Activated T-cell treated with anti-CD3 and anti-CD28 coated beads for 48 hours (primary cell): ENCODE results near the gene TPCN1.

Source experiments
- DNase-seq: peaks from one replicate; pipeline ENCODE4 v3.0.0-alpha.2; 2020; ENCODE audit warnings: low read depth

TPCN1 gene

DNA sequence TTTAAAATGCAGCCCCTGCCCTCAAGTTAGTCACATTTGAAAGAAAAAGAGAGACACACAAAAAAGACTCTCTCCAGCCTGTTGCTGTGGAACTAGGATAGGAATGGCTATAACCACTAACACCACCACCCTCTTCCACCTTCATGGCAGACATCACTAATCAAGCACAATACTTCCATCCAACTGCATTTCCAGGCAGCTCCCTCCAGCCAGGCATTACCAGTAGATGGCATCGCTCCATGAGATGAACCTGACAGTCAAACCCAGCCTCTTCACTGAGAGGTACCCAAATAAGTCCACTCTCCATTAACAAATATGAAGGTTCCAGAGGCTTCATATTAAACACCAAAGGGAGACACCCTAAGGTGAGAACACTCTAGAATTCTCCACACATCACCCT is 89.2 kb downstream of the TPCN1 start:
- no peak for DNase-seq

DNA sequence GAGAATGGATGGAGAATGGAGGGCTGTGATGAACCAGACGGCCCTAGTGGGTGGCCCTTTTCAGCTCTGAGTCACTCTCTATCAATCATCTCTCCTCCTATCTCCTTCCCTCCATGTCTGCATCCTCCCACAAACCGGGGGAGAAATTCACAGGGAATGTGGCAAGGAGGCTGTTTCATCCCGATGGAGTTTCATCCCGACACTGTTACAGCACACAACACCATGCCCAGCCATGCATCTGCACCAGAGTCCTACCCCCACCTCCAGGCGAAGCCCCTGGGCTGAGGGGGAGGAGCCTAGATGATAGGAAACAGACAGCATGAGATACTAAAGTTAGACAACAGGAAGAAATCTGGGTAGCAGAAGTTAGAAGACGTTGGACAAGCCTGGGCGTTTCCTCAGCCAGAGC is 92.9 kb downstream of the TPCN1 start:
- DNase-seq, result no peak

DNA sequence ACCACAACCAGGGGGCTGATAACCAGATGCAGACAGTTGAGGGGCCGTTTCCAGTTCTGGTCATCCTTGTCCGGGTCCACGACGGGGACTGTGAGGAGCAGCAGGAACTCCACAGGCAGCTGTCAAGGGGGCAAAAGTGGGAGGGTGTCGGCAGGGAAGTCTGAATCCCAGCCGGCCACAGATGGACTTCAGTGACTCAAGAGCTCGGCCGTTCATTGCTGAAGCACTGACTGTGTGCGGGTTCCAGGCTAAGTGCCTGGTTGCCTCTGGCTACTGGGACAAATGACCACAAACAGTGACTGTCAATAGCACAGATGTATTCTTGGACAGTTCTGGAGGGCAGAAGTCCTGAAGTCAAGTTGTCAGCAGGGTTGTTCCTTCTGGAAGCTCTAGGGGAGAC is 94.1 kb downstream of the TPCN1 start:
- no peak for DNase-seq

DNA sequence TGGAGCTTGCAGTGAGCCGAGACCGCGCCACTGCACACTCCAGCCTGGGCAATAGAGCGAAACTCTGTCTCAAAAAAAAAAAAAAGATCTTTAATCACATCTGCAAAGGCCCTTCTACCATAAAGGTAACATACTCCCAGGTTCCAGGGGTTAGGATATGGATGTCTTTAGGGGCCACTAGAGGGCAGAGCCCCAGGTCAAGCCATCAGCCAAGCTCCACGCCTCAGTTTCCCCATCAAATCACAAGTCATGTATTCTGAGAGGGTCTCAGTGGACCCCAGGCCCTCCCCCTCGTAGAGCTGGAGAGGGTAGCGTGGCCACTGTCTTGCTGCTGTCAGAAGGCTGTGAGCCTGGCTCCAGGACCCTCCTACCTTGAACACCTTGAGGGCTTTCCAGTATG is 94.9 kb downstream of the TPCN1 start:
- DNase-seq, result no peak

DNA sequence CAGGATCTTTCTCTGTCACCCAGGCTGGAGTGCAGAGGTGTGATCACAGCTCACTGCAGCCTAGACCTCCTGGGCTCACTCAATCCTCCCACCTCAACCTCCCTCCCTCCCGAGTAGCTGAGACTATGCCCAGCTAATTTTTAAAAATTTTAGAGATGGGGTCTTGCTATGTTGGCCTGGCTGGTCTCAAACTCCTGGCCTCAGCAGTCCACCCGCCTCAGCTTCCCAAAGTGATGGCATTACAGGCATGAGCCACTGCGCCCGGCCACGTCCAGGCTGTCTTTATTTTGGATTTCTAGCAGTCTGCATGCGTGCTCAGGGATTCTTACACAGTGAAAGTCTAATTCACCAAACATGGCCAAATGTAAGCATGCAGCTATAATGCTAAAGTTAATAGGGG is 95.9 kb downstream of the TPCN1 start:
- no peak for DNase-seq

DNA sequence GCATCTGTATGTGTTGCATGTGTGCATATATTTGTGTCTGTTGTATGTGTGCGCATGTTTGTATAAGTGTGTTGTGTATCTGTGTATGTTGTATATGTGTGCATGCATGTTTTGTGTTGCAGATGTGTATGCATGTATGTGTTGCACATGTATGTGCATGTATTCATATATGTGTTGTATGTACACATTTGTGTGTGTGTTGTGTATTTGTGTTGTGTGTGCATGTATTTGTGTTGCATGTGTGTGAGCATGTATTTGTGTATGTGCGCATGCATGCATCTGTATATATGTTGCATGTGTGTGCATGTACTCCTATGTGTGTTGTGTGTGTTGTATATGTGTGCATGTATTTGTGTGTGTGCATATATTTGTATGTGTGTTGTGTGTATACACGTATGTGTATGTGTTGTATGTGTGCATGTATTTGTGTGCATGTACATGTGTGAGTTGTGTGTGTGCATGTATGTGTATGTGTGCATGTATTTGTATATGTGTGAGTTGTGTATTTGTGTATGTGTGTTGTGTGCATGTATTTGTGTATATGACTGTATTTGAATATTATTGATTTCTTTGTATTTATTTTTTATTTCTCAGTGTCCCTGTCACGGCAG is 96.9 kb downstream of the TPCN1 start:
- no peak for DNase-seq

DNA sequence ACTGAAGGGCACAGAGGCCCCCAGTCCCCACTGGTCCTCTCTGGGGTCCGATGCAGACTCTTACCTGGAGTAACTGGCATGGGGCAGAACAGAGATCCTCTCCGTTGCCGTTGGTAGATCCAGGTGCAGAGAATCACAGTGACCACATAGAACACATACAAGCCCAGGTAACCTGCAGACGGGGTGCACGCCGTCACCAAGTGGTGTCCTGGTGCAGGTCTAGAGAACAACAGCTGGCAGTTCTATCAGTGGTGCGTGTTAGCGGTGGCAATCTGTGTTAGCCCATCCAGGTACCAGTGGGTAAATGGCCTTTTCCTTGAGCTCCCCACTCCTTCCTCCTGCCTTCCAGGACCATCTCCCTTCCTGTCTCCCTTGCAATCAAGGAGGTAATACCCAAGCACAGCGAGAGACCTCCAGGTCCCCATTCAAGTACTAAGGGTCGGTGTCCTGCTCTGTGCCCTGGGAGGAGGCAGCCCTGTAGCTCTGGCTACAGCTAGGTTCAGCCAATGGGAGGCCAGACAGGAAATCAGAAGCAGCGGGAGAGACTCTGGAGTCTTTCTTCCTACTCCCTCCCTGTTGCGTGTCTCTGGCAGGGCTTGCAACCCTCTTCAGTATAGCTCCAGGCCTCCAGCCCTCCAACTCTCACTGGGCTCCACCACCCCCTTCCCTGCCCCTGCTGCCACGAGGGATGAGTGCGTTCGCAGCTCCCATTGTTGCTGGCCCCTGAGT is 97.8 kb downstream of the TPCN1 start:
- no peak for DNase-seq

DNA sequence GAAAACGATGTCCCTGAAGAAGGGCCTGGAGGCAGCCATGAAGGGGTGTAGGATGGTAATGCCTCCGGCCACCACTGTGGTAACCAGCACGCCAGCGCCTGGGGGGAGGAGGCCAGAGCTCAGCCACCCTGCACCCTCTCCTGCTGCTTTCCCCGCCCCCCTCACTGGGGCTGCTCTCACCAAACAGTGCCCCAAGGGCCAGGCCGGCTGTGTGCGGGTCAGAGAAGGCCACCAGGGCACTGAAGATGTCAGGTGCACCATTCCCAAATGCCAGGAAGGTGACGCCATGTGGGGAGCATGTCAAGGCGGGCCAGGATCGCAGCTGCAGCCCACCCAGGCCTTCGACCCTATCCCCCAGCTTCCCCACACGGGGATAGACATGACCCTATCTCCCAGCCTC is 99.1 kb downstream of the TPCN1 start:
- DNase-seq, result no peak

DNA sequence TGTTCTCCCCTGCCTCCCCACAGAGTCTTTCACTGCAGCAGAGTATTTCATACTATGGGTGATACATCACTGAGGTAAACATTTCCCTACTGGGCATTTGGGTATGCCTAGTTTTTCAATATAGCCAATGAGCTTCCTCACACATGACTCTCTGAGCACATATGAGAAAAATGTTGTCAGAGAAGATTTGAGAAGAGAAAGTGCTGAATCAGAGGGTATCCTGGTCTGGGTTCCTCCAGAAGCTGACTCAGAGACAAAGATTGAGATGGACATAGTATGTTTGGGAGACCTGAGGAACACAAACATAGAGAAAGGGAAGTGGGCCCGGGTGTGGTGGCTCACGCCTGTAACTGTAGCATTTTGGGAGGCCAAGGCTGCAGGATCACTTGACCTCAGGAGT is 101.1 kb downstream of the TPCN1 start:
- DNase-seq, result no peak

DNA sequence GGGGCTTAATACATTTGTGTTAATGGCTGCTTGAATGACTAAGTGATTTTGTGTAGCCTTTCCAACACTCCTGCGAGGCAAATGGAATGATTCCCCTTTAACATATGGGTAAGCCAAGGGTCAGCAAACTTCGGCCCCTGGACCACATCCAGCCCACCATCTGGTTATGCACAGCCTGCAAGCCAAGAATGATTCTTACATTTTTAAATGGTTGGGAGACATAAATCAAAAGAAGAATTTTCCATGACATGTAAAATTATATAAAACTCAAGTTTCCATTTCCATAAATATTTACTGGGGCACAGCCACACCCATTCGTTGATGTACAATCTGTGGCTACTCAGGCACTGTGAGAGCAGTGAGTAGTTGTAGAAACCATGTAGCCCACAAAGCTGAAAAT is 104.7 kb downstream of the TPCN1 start:
- no peak for DNase-seq

DNA sequence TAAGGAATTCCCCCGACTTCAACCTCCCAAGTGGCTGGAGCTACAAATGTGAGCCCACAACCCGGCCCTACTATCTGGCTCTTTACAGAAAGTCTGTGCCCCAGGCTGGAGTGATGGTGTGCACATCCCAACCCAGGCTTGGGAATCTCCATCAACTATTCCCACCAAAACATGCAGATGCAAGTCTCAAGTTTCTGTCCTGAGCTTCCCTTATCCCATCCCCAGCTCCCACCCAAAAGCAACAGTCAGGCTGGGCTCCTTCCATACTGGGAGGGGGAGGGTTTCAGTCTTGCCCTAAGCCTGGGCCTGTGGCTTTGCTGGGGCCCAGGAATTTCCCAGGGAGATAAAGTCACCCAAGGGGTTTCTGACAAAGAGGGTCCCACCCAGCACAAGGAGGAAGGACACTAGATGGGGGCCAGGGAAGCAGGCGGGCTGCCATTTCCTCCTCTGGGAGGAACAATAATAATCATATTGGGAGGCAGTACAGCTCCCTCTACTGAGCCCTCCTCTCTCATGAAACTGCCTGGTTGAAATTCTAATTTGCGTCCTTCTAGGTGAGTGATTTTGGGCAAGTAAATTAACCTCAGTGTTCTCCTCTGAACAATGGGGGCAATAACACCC is 105.6 kb downstream of the TPCN1 start:
- no peak for DNase-seq

DNA sequence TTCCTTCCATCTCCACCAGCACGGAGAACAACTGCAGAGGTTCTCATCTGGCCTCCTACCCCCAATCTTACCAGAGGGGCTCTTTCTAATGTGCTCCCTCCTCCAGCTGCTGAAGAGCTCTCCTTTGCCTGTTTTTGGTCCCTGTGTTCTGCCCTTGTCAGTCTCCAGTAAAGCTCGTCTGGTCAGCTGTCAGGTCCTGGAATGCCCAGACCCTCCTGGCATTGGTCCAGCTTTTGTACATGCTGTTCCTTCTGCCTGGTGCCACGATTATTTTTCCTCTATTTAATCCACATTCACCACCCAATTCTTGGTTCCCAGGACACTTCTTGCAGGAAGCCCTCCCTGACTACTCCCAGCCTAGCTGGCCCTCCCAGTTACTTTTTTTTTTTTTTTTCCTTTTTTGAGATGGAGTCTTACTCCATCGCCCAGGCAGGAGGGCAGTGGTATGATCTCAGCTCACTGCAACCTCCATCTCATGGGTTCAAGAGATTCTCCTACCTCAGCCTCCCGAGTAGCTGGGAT is 107.2 kb downstream of the TPCN1 start:
- no peak for DNase-seq

DNA sequence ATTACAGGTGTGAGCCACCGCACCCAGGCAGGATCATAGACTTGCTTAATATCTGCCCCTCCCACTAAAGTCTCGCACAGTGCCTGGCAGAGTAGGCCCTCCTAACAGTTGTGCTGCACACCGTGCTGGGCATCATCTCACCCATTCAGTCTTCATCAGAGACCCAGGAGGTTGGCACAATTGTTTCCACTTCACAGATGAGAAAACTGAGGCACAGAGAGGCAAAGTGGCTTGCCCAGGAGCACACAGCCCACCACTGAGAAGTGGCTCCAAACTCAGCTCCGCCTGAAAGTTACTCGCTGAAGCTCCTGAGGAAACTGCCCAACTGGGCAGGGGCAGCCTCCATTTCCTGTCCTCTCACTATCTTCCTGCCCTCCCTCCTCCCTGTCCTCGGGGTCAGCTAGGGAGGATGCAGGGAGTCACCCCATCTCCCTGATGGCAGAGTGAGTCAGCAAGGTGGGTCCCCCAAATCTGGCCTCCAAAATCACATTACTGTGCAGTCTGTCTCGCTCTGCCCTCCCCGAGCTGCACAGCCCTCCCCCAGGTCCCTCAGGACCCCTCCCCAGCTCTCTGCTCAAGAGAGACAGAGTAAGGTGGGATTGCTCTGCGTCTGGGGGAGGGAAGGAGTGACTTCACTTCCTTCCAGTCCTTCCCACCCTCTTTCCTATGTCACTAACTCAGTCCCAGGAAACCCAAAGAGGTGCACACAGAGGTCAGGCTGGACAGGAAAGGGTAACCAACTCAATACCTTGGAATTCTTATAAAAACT is 107.9 kb downstream of the TPCN1 start:
- no peak for DNase-seq

DNA sequence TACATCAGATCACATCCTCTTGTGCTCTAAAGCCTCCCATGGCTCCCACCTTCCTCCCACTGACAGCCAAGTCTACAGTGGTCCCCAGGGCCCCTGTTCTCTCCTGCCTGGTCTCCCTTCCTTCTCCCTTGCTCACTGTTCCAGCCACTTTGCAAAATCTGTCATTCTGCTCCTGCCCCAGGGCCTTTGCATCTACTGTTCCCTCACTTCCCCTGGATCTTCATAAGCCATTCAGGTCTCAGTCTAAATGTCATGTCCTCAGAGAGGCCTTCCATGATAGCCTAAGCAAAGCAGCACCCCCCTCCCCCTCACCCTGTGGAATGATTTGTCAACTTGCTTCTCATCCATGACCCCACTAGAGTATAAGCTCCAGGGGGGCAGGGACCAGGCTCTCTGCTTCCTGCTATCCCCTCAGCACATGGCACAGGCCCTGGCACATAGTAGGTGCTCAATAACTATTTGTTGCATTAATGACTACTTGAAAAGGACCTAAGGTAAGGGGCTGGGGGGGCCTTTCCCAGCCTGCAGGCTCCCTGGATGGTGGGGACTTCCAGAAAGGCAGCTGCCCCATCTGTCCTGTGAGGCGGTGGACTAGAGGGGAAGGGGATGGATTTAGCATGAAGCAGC is 108.6 kb downstream of the TPCN1 start:
- no peak for DNase-seq

DNA sequence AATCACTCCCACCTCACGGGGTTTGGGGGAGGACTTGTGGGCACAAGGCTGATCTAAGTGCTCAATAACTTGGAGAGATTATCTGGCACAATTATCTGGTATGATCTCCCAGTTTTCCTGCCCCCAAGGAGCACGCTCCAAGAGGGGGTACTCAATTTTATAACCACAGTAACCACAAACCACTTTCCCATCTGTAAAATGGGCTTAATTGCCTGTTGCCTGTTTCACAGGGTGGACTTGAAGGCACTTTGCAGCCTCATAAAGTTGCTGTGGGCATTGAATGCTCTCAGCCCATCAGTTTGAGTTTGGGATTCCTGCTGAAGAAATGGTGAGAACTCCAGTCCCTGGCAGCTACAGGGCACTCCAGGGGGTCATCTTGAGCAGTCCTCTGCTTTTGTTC is 109.2 kb downstream of the TPCN1 start:
- no peak for DNase-seq

DNA sequence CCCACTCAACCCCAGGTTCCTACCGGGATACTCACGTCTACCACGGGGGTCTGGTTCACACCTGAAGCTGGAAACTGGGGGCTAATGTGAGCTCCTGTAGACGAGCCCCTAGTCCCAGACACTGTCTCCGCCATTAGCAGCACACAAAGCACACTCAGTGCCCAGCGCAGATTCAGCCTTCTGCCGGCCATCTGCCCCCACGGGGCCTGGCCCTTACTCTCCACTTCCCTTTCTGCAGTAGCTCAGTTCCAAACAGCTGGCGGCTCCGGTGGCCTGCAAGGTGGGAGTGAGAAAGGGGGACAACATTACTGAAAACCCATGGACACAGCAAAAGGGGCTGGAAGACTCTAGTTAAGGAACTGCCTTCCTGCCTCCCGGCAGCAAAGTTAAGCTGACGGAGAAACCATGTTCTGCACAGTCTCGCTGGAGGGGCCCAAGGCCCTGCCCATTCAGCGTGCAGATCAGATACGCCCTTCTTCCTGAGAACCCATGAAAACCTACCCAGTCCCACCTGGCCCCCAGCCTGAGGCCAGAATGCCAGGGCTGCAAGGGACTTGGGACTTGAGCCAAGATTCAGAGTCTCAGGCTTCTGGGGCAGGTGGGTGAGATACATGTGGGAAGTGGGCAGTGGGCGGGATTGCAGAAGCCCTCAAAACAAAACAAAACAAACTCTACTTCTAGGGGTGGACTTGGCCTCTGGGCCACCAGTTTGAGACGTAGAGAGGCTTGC is 111.6 kb downstream of the TPCN1 start:
- no peak for DNase-seq

DNA sequence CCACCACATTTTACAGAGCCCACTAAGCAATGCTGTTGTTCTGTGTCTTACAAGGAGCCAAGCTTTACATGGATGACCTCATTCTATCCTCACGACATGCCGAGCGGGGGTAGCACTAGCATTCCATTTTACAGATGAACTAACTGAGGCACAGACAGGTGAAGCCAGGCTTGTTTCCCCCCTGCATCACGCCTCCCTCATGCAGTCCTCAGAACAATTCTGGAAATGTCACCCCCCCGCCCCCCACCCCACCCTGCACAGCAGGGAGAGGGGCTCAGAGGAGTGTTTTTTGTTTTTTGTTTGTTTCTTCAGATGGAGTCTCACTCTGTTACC is 112.1 kb downstream of the TPCN1 start:
- DNase-seq, result no peak

DNA sequence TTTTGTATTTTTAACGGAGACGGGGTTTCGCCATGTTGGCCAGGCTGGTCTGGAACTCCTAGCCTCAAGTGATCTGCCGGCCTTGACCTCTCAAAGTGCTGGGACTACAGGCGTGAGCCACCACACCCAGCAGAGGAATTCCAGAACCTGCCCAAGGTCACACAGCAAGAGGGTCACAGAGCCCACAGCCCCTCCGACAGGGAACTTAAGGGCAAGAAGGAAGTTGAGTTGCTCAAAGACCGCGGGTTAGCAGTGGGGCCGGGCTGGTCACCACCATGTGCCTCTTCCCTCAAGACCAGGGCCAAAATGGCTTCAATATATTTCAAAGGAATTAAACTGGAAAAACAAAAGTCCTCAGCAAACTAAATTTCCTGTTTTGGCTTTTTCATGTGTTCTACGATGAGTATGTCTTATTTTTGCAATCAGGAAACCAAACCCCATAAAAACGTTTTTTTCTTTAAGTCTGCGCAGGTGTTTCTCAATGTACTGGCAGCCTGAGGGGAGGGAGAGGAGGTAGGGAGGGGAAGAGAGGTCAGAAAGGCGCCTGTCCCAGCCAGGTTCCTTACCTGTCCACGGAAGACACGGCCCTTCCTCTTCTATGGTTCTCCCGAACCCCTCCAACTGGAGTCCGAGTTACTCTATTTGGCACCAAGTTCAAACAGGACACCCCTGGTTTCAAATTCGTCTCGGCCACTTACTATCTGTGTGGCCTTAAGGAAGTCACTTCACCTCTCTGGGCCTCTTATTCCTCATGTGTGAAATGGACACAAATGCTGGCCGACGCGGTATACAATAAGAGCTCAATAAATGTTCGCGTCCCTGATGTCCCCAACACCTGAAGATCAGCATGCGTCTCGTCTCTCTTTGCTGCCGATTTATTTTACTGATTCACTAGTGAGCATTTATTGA is 112.9 kb downstream of the TPCN1 start:
- DNase-seq, result no peak

DNA sequence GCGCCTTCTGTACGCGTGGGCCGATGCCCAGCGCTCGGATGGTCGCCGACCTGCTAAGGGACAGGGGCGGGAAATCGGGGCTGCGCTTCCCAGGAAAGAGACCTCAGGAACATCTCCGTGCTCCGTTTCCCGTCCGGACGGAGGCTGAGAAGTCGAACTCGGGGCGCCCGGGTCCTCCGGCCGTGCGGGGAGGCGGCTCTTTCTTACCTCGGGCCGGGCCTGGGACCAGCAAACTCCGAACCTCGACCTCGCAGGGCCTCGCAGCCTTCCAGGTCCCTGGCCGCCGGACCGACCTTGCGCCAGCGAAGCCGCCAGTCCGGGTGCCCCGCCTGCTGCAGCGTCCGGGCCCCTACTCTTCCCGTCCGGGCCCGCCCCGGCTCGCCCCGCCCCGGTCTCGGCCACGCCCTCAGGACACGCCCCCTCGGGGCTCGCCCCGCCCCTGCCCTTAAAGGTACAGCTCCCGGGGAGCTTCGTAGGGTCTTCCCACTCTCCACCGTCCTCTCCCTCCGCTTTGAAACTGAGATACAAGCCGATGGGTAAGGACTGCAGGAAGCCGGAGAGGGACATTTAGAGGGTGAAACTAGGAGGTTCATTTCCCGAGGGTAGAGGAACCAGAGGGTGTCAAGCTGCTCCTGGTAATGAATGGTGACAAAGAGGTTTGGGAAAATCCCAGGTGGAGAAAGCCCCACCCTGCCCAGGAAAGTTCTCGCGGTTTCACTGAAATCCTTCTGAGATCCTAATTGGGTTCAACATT is 113.7 kb downstream of the TPCN1 start, which contains the start of gene SLC8B1:
SLC8B1 (minus strand) TSS at position 324 of the 754 bp plus-strand sequence. CDS start 2,231 bp downstream, outside the sequence.
- DNase-seq, result peak; percentile 91

DNA sequence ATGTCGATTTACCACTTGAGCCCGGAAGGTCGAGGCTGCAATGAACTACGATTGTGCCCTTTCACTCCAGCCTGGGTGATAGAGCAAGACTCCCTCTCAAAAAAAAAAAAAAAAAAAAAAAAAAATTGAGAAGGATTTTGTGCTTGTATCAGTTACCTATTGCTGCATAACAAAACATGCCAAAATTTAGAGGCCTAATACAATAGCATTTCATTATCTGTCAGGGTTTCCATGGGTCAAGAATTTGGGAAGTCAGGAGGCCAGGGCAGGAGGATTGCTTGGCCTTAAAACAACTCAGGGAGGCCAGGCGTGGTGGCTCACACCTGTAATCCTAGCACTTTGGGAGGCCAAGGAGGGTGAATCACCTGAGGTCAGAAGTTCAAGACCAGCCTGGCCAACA is 118.3 kb downstream of the TPCN1 start:
- DNase-seq, result no peak
